Panc1 (cell line): ENCODE results near the gene ZNG1A.

ENCODE experiments used
- CTCF ChIP-seq: fragments of 450-650 bp; IDR thresholded peaks from 2 replicates; pipeline ENCODE4 v1.5.1; 2017; ENCODE audit warnings: mild to moderate bottlenecking
- POLR2AphosphoS5 ChIP-seq: IDR thresholded peaks from 2 replicates; pipeline ENCODE4 v1.6.1; 2012; ENCODE audit warnings: mild to moderate bottlenecking, low read depth, low read length, moderate library complexity
- REST ChIP-seq, 2 experiments: IDR thresholded peaks; 2 replicates each; pipeline ENCODE4 v1.6.1; 2011 to 2012; ENCODE audit warnings: low read depth in 2 of 2, control low read depth in 1 of 2, low read length in 1 of 2, mild to moderate bottlenecking in 1 of 2, moderate library complexity in 1 of 2; ENCODE audit not compliant: insufficient read depth in 1 of 2

GRCh38 chr9:224026-224425, 45.2 kb upstream of the ZNG1A start:
- no peak for TF ChIP-seq CTCF
- TF ChIP-seq REST (IDR thresholded peaks at IDR 0.05; ENCODE audit: insufficient read depth in 1 of 2, low read depth in 2 of 2, low read length in 1 of 2): no peak
- no peak for TF ChIP-seq POLR2AphosphoS5
